NT2/D1 (cell line): ENCODE measurements around the gene PFDN1.

Experiments
- YY1 ChIP-seq: IDR thresholded peaks from 2 replicates; pipeline ENCODE4 v1.6.1; 2011; ENCODE audit not compliant: insufficient read length, insufficient read depth
- ZNF274 ChIP-seq: IDR thresholded peaks from 2 replicates; pipeline ENCODE4 v1.6.1; 2011; ENCODE audit warnings: mild to moderate bottlenecking, low read depth, low read length

DNA sequence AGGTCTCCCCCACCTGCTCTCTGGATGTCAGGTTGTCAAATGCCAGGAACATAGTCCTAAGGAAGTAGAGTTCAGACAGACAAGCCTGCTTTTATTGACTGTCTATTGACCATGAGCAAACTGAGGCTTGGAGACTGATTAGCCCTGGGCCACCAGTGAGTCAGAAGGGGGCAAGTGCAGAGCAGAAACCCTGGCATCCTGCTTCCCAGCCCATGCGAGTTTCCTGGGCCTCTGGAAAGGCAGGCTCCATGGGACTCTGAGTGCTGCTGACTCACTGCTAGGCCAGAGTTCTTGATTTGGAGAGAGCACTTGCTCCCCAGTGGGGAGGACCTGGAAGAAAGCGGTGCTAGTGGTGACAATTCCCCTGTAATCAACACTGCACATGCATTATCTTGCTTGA, 46.3 kb upstream of the PFDN1 start:
- no peak for TF ChIP-seq YY1
- TF ChIP-seq ZNF274 = no peak
